Body of pancreas (tissue), 4 donors: Measurements from ENCODE around the gene THSD7B. TPM values are rescaled to one million over a fixed set of nuclear protein-coding genes. Genes with fewer than 3 reads are reported as not detected.

Experiments used
- ATAC-seq: fragments of 150-250 bp; one replicate; pipeline ENCODE4 v1.9.1; 2016
- DNase-seq, 4 donors: peaks; one replicate each; pipeline ENCODE4 v3.0.0-alpha.2; 2019
- H3K27ac ChIP-seq, 4 donors: fragments of 200-600 bp; sonication (generic); 1 replicate in 3 of 4; 2 replicates in 1 of 4; pipeline versions ENCODE4 v1.5.1 to v1.6.1; 2016 to 2019; ENCODE audit warnings: mild to moderate bottlenecking in 1 of 4, mixed read lengths in 1 of 4, moderate library complexity in 1 of 4
- H3K27me3 ChIP-seq, 2 donors: fragments of 200-600 bp; sonication (generic); one replicate each; pipeline ENCODE4 v1.6.0; 2016; ENCODE audit warnings: mild to moderate bottlenecking in 1 of 2
- H3K36me3 ChIP-seq, 2 donors: fragments of 200-600 bp; sonication (generic); replicated peaks in 1 of 2; 2 replicates each; pipeline ENCODE4 v1.5.1; 2016; ENCODE audit warnings: low read depth in 2 of 2; ENCODE audit not compliant: insufficient read depth in 1 of 2
- H3K4me1 ChIP-seq: fragments of 200-600 bp; sonication (generic); one replicate; pipeline ENCODE4 v1.6.0; 2016
- H3K4me3 ChIP-seq, 2 donors: fragments of 200-600 bp; sonication (generic); 1 replicate in 1 of 2; 2 replicates in 1 of 2; pipeline ENCODE4 v1.5.1; 2016 to 2019
- H3K9me3 ChIP-seq, 3 donors: fragments of 200-600 bp; sonication (generic); 1 replicate in 2 of 3; 2 replicates in 1 of 3; pipeline ENCODE4 v1.5.1; 2016
- POLR2A ChIP-seq, 3 donors: fragments of 450-650 bp; IDR thresholded peaks; one replicate each; pipeline ENCODE4 v1.6.1; 2016; ENCODE audit warnings: antibody characterized with exemption in 3 of 3, mild to moderate bottlenecking in 2 of 3
- WGBS, 2 donors: methylation state at CpG; one replicate each; pipeline ENCODE4 v1.1.5; 2017; 5-methylcytosine and 5-hydroxymethylcytosine counted together
- intact Hi-C: fragments of 100-400 bp; cut with DNase I; formaldehyde crosslinking; loops from one replicate; pipeline ENCODE4 v1.15.1; 2023
- total RNA-seq, 2 donors: library from RNA; depleted of rRNA; stranded (reverse); fragments of >200 nt; gene quantifications; one replicate each; pipeline ENCODE4 v1.1.0, GENCODE V29; 2016
- TF ChIP-seq, protein P1 (sequence below), 7 experiments: fragments of 450-650 bp in 4 of 7; fragments of 200-600 bp in 3 of 7; sonication (generic) in 3 of 7; IDR thresholded peaks; one replicate each; pipeline ENCODE4 v1.5.1; 2016 to 2019; ENCODE audit warnings: antibody characterized with exemption in 7 of 7

THSD7B gene
- total RNA-seq, 2 donors from 2014 or later: 0.26 to 0.33 TPM

DNA sequence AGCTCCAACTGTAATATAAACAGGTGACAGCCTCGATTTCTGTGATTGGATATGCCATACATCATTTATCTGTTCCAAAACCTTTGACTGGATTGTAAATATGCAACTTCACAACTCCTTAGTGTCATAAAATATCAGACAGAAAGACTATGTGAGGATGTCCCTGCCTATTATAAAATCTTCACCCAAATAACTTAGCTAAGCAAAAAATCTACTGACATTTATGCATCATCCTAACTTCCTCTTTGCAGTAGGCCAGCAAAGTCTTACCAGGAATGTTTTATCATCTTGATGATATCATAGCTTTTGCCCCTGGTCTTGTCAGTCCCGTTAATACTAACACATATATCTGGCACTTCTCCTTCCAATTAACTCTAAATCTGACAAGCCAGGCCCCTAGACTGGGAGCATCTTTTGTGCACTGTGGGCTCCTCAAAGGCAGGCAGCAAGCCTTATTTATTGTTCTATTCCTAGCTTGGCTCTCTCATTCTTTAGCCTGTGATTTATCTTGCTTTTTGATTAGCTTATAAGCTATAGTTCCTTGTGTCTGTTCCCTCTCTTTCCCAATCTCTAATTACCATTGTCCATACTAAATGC, 842.5 kb downstream of the THSD7B start:
- Histone ChIP-seq H3K4me3 (no peak overlapping the region), H3K36me3 (no peaks in the 10 kb centered on the region), H3K27ac (no peak overlapping the region), H3K9me3 (no peaks in the 10 kb centered on the region), H3K4me1 (no peaks in the 10 kb centered on the region), H3K27me3 (no peaks in the 10 kb centered on the region)
- no peak for ATAC-seq
- 38 to 40% methylated on average over 2 of the region's 2 CpGs for WGBS, 2 donors
- intact Hi-C loops: no loop called here
- no peak for DNase-seq
- TF ChIP-seq POLR2A (IDR thresholded peaks at IDR 0.05): no peak
- TF ChIP-seq, protein P1, sequence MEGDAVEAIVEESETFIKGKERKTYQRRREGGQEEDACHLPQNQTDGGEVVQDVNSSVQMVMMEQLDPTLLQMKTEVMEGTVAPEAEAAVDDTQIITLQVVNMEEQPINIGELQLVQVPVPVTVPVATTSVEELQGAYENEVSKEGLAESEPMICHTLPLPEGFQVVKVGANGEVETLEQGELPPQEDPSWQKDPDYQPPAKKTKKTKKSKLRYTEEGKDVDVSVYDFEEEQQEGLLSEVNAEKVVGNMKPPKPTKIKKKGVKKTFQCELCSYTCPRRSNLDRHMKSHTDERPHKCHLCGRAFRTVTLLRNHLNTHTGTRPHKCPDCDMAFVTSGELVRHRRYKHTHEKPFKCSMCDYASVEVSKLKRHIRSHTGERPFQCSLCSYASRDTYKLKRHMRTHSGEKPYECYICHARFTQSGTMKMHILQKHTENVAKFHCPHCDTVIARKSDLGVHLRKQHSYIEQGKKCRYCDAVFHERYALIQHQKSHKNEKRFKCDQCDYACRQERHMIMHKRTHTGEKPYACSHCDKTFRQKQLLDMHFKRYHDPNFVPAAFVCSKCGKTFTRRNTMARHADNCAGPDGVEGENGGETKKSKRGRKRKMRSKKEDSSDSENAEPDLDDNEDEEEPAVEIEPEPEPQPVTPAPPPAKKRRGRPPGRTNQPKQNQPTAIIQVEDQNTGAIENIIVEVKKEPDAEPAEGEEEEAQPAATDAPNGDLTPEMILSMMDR (IDR thresholded peaks at IDR 0.05): no peak

DNA sequence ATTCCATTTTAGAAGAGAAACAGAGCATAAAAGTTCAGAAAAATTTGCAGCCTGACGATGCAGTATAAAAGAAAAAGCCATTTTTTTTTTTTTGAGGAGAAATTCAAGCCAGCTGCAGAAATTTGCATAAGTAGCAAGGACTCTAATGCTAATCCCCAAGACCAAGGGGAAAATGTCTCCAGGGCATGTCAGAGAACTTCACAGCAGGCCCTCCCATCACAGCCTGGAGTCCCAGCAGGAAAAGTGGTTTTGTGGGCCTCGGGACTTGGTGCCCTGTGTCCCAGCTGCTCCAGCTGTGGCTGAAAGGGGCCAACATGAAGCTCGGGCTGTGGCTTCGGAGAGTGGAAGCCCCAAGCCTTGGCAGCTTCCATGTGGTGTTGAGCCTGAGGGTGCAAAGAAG, 873.6 kb downstream of the THSD7B start:
- Histone ChIP-seq H3K27me3 (no peaks in the 10 kb centered on the region), H3K4me1 (no peaks in the 10 kb centered on the region), H3K36me3 (no peaks in the 10 kb centered on the region), H3K9me3 (no peaks in the 10 kb centered on the region), H3K27ac (no peak overlapping the region), H3K4me3 (no peak overlapping the region)
- 53 to 67% methylated on average over 4 of the region's 4 CpGs for WGBS, 2 donors
- intact Hi-C loops: no loop called here
- DNase-seq (no peak), ATAC-seq (no peak)
- no peak for TF ChIP-seq POLR2A (IDR thresholded peaks at IDR 0.05)
- TF ChIP-seq, protein P1 (IDR thresholded peaks at IDR 0.05): no peak

GRCh38 chr2:137644731-137645130, 879.4 kb downstream of the THSD7B start:
- ATAC-seq: no peak
- no peak overlapping the region for H3K4me3 ChIP-seq
- no peaks in the 10 kb centered on the region for H3K4me1 ChIP-seq
- DNase-seq: no peak
- H3K27me3 ChIP-seq: no peaks in the 10 kb centered on the region
- TF ChIP-seq POLR2A (IDR thresholded peaks at IDR 0.05): no peak
- TF ChIP-seq, protein P1 (IDR thresholded peaks at IDR 0.05): no peak
- no peaks in the 10 kb centered on the region for H3K9me3 ChIP-seq
- WGBS, 2 donors: 74 to 78% methylated on average over 2 of the region's 2 CpGs
- intact Hi-C loops: no loop called here
- H3K27ac ChIP-seq: no peak overlapping the region
- H3K36me3 ChIP-seq: no peaks in the 10 kb centered on the region

GRCh38 chr2:137654046-137654445, 888.7 kb downstream of the THSD7B start:
- no peaks in the 10 kb centered on the region for H3K27me3 ChIP-seq
- H3K36me3 ChIP-seq: no peaks in the 10 kb centered on the region
- DNase-seq (no peak), ATAC-seq (no peak)
- intact Hi-C loops: no loop called here
- H3K27ac ChIP-seq: no peak overlapping the region
- WGBS, 2 donors: 60 to 63% methylated on average over 2 of the region's 2 CpGs
- no peaks in the 10 kb centered on the region for H3K4me1 ChIP-seq
- no peak overlapping the region for H3K4me3 ChIP-seq
- no peak for TF ChIP-seq POLR2A (IDR thresholded peaks at IDR 0.05)
- TF ChIP-seq, protein P1 (IDR thresholded peaks at IDR 0.05): no peak
- H3K9me3 ChIP-seq: no peaks in the 10 kb centered on the region

DNA sequence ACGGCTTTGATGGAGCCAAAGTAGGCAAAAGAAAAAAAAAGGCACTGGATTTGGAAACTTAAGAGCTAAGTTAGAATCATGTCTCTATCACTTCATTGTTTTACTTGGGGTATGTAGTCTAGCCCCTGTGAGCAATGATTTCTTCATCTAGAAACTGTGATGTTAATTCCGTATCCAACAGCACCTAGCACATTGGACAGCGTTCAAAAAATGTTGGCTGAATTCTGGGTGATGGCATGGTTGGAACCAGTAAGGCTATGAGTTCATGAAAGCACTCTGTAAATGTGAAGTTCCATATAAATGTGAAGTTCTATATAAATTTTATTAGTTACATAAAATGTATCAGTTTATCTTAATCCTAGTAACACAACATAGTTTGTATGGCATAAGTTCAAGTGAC, 890.5 kb downstream of the THSD7B start:
- no peak overlapping the region for H3K4me3 ChIP-seq

More for the DNA sequence above, 890.5 kb downstream of the THSD7B start:
- ATAC-seq (no peak), DNase-seq (no peak)
- intact Hi-C loops: no loop called here
- H3K27ac ChIP-seq: no peak overlapping the region
- no peaks in the 10 kb centered on the region for H3K4me1 ChIP-seq
- no peaks in the 10 kb centered on the region for H3K27me3 ChIP-seq
- 72 to 73% methylated on average over 3 of the region's 3 CpGs for WGBS, 2 donors
- TF ChIP-seq POLR2A (IDR thresholded peaks at IDR 0.05): no peak
- TF ChIP-seq, protein P1 (IDR thresholded peaks at IDR 0.05): no peak
- H3K9me3 ChIP-seq: no peaks in the 10 kb centered on the region
- no peaks in the 10 kb centered on the region for H3K36me3 ChIP-seq
